ENCODE data around the gene GID8. TPM values are rescaled to one million over a fixed set of nuclear protein-coding genes. Genes with fewer than 3 reads are reported as not detected.

Gene GID8
- total and polyA plus RNA-seq, 2 of the 4 experiments (the other 2 are of a cell fraction), result 21.5 to 33.9 TPM

DNA sequence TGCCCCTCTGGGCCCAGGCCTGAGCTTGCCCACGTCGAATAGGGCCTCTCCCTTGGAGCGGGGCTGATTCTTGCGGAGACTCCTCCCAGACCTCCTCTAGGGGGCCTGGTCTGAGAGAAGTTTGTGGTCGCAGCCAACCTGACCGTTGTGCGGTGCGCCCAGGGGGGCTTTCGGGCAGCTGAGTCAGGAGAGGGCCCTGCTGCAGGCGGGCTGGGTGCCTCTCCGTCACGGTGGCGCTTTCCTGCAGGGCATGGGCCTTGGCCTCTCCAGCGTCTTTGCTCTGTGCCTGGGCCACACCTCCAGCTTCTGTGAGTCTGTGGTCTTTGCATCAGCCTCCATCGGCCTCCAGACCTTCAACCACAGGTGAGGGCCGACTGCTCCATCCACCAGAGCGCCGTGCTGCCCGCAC is 27.4 kb downstream of the GID8 start:
- CTCF ChIA-PET, result no interaction called here

More for the DNA sequence above, 27.4 kb downstream of the GID8 start:
- H3K36me3 ChIP-seq (ENCODE audit: control insufficient read depth, insufficient read depth, low read length), result no peaks in the 10 kb centered on the region
- no peak overlapping the region for H2BK5ac ChIP-seq (ENCODE audit: low read depth, low read length, poor library complexity, severe bottlenecking)
- ATAC-seq (ENCODE audit: low read depth), result no peak
- DNase-seq, result no peak
- no peak overlapping the region for H3K18ac ChIP-seq (ENCODE audit: low read depth, low read length)
- H3K79me1 ChIP-seq (ENCODE audit: low read depth in 1 of 2, low read length in 2 of 2), result no peaks in the 10 kb centered on the region
- H2BK120ac ChIP-seq (ENCODE audit: low read depth, low read length), result no peak overlapping the region
- no peak overlapping the region for H3K4me2 ChIP-seq (ENCODE audit: low read depth, low read length)
- H4K8ac ChIP-seq (ENCODE audit: low read depth in 2 of 2, low read length in 2 of 2), result no peak overlapping the region
- H3K4me1 ChIP-seq (ENCODE audit: control insufficient read depth, insufficient read depth, low read length), result no peaks in the 10 kb centered on the region
- no peak overlapping the region for H2BK20ac ChIP-seq (ENCODE audit: low read depth, low read length)
- in situ Hi-C loops (cut with MboI; ENCODE audit: low sequenced_read_pairs), result no loop called here
- H3K4ac ChIP-seq (ENCODE audit: low read depth, low read length), result no peak overlapping the region
- no peaks in the 10 kb centered on the region for H3K9me3 ChIP-seq (ENCODE audit: control insufficient read depth, insufficient read depth, low read length)
- H4K20me1 ChIP-seq (ENCODE audit: insufficient read depth, low read length), result no peaks in the 10 kb centered on the region
- H2AK5ac ChIP-seq (ENCODE audit: low read depth, low read length), result no peak overlapping the region
- H3K27me3 ChIP-seq (ENCODE audit: control insufficient read depth, insufficient read depth, low read length), result peaks cover 28% of the 10 kb centered on the region
- H4K91ac ChIP-seq (ENCODE audit: insufficient read depth, low read depth, low read length), result no peak overlapping the region
- H3K27ac ChIP-seq (ENCODE audit: insufficient read depth, low read length), result no peak overlapping the region
- POLR2A ChIA-PET (ENCODE audit: unreplicated experiment), result no interaction called here
- no peak overlapping the region for H4K5ac ChIP-seq (ENCODE audit: low read depth, low read length)
- no peak overlapping the region for H3K56ac ChIP-seq (ENCODE audit: extremely low read depth, insufficient read depth, low read length)
- no peak overlapping the region for H2AFZ ChIP-seq (replicated peaks; ENCODE audit: low read length, poor library complexity)
- BruUV-seq (replicated peaks), result no TSS peak
- no peak overlapping the region for H2AK9ac ChIP-seq (replicated peaks; ENCODE audit: low read depth, low read length, poor library complexity)
- intact Hi-C loops (cut with micrococcal nuclease), result no loop called here
- H3K14ac ChIP-seq (replicated peaks; ENCODE audit: low read depth, low read length), result no peak overlapping the region
- no peaks in the 10 kb centered on the region for H3K9me1 ChIP-seq (ENCODE audit: insufficient read depth, low read length)
- H3K23ac ChIP-seq (ENCODE audit: low read depth, low read length), result no peak overlapping the region
- H3K4me3 ChIP-seq (ENCODE audit: insufficient read depth, low read depth, low read length), result no peak overlapping the region
- dilution Hi-C loops (cut with HindIII; ENCODE audit: low sequenced_read_pairs, unreplicated experiment), result no loop called here
- no peak overlapping the region for H3K9ac ChIP-seq (ENCODE audit: low read depth, low read length)
- no peak for TF ChIP-seq CEBPB (IDR thresholded peaks at IDR 0.05; ENCODE audit: low read depth, low read length)
- TF ChIP-seq CHD1 (IDR thresholded peaks at IDR 0.05; ENCODE audit: low read depth, low read length), result no peak
- TF ChIP-seq MXI1 (IDR thresholded peaks at IDR 0.05; ENCODE audit: borderline replicate concordance, low read depth, low read length), result no peak
- TF ChIP-seq, protein P1, sequence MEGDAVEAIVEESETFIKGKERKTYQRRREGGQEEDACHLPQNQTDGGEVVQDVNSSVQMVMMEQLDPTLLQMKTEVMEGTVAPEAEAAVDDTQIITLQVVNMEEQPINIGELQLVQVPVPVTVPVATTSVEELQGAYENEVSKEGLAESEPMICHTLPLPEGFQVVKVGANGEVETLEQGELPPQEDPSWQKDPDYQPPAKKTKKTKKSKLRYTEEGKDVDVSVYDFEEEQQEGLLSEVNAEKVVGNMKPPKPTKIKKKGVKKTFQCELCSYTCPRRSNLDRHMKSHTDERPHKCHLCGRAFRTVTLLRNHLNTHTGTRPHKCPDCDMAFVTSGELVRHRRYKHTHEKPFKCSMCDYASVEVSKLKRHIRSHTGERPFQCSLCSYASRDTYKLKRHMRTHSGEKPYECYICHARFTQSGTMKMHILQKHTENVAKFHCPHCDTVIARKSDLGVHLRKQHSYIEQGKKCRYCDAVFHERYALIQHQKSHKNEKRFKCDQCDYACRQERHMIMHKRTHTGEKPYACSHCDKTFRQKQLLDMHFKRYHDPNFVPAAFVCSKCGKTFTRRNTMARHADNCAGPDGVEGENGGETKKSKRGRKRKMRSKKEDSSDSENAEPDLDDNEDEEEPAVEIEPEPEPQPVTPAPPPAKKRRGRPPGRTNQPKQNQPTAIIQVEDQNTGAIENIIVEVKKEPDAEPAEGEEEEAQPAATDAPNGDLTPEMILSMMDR (conservative IDR thresholded peaks at IDR 0.05; ENCODE audit: low read depth, low read length), result no peak
- TF ChIP-seq BHLHE40 (IDR thresholded peaks at IDR 0.05; ENCODE audit: low read depth, low read length), result no peak
- TF ChIP-seq MAFK (IDR thresholded peaks at IDR 0.05; ENCODE audit: low read depth, low read length), result no peak
- TF ChIP-seq SMC3 (IDR thresholded peaks at IDR 0.05; ENCODE audit: low read depth, low read length), result no peak
- no peak for TF ChIP-seq POLR2A (IDR thresholded peaks at IDR 0.05; ENCODE audit: low read depth, low read length)
- WGBS, 2 experiments (ENCODE audit: extremely low coverage in 2 of 2, insufficient read length in 1 of 2), result 64% methylated on average over 12 of the region's 19 CpGs; no CpG with 5 or more reads in 1 of the 2 experiments
- no peak overlapping the region for H2BK15ac ChIP-seq (ENCODE audit: low read depth, low read length)

Measured in IMR-90 (cell line).